HL-60/S4 treated with phorbol 12-myristate 13-acetate at 8.2 ng/mL for 4 days and 3 days (cell line): ENCODE measurements around the gene UBAC2.
"Not testable (repeated sequence)": the region's sequence is repeated elsewhere in the genome, so short reads cannot be mapped to it uniquely, and the experiment has no call there.

Experiments
- in situ Hi-C: fragments of 300-500 bp; cut with MboI; formaldehyde crosslinking; loops from 2 replicates; pipeline ENCODE4 v1.15.0; 2022; ENCODE audit warnings: low sequenced_read_pairs

Gene UBAC2

GRCh38 chr13:99211421-99212035 lies 10.9 kb downstream of the UBAC2 start:
- in situ Hi-C loops = no loop called here

- in situ Hi-C loops = no loop called here
Observed at GRCh38 chr13:99214232-99214631, 13.6 kb downstream of the UBAC2 start.

GRCh38 chr13:99214731-99215130 lies 14.1 kb downstream of the UBAC2 start:
- in situ Hi-C loops = no loop called here

- in situ Hi-C loops = no loop called here
Observed at GRCh38 chr13:99215184-99215830, 14.7 kb downstream of the UBAC2 start.

GRCh38 chr13:99217461-99218110 lies 16.9 kb downstream of the UBAC2 start:
- in situ Hi-C loops = no loop called here

- in situ Hi-C loops = no loop called here
Observed at GRCh38 chr13:99218126-99218525, 17.5 kb downstream of the UBAC2 start.

GRCh38 chr13:99218545-99218944 lies 17.9 kb downstream of the UBAC2 start:
- in situ Hi-C loops = no loop called here

GRCh38 chr13:99218969-99219368 lies 18.3 kb downstream of the UBAC2 start:
- in situ Hi-C loops = no loop called here

GRCh38 chr13:99220199-99220935 lies 19.7 kb downstream of the UBAC2 start:
- in situ Hi-C loops = no loop called here

- in situ Hi-C loops = no loop called here
Observed at GRCh38 chr13:99221567-99222239, 21.0 kb downstream of the UBAC2 start.

GRCh38 chr13:99223587-99223986 lies 22.9 kb downstream of the UBAC2 start:
- in situ Hi-C loops = no loop called here

- in situ Hi-C loops = no loop called here
Observed at GRCh38 chr13:99224021-99224420, 23.4 kb downstream of the UBAC2 start.

- in situ Hi-C loops = no loop called here
Observed at GRCh38 chr13:99225078-99225477, 24.4 kb downstream of the UBAC2 start.

GRCh38 chr13:99226513-99226912 lies 25.9 kb downstream of the UBAC2 start:
- in situ Hi-C loops = no loop called here

- in situ Hi-C loops = no loop called here
Observed at GRCh38 chr13:99227331-99227900, 26.8 kb downstream of the UBAC2 start.

GRCh38 chr13:99227909-99228688 lies 27.4 kb downstream of the UBAC2 start:
- in situ Hi-C loops = no loop called here

GRCh38 chr13:99228737-99229691 lies 28.4 kb downstream of the UBAC2 start:
- in situ Hi-C loops = no loop called here

GRCh38 chr13:99230588-99230987 lies 29.9 kb downstream of the UBAC2 start:
- in situ Hi-C loops = not testable (repeated sequence)

- in situ Hi-C loops = no loop called here
Observed at GRCh38 chr13:99230991-99231390, 30.3 kb downstream of the UBAC2 start.
